ENCODE data around the gene COASY. TPM values are rescaled to one million over a fixed set of nuclear protein-coding genes. Genes with fewer than 3 reads are reported as not detected.
A peak's percentile ranks its signal among the peaks of the same experiment; 100 is the strongest.

The COASY gene
- total and polyA plus RNA-seq, 2 experiments from 2014 or later: 60.1 to 72.1 TPM

GRCh38 chr17:42565523-42566214, 3.7 kb downstream of the COASY start (continued):
- TF ChIP-seq JUNB (IDR thresholded peaks at IDR 0.05; ENCODE audit: unreplicated experiment) (no peak), NANOG (IDR thresholded peaks at IDR 0.05; ENCODE audit: borderline replicate concordance) (no peak), CTCF (conservative IDR thresholded peaks at IDR 0.05; ENCODE audit: low read depth in 2 of 2) (no peak), POLR2AphosphoS5 (IDR thresholded peaks at IDR 0.05; ENCODE audit: low read depth) (no peak)

- peaks cover 27% of the 10 kb centered on the region for H3K79me2 ChIP-seq (replicated peaks; ENCODE audit: insufficient read depth)
- H3K36me3 Mint-ChIP-seq (ENCODE audit: low read depth): peaks cover 62% of the 10 kb centered on the region
- no peak overlapping the region for H2AFZ ChIP-seq
- H3K9me2 ChIP-seq (ENCODE audit: insufficient read depth): no peaks in the 10 kb centered on the region
- peak overlapping the region; percentile 97 for H3K4me3 Mint-ChIP-seq
- H3K27me3 Mint-ChIP-seq (ENCODE audit: insufficient read depth, low read depth, poor library complexity): peaks cover 11% of the 10 kb centered on the region
- H4K20me1 ChIP-seq (replicated peaks; ENCODE audit: insufficient read depth): no peaks in the 10 kb centered on the region; the same call in 1 of the 2 replicates
- H3K27ac Mint-ChIP-seq: peak overlapping the region; percentile 84
- peaks cover 24% of the 10 kb centered on the region for H3K4me1 Mint-ChIP-seq
- no peak for ATAC-seq
- peaks cover 42% of the 10 kb centered on the region for H3F3A ChIP-seq (replicated peaks; ENCODE audit: low read depth)
- no peak for DNase-seq (ENCODE audit: low spot score)
- peaks cover 19% of the 10 kb centered on the region for H3K4me1 ChIP-seq (ENCODE audit: insufficient read depth)
- peak overlapping the region; percentile 86 for H3K27ac ChIP-seq (ENCODE audit: low read depth)
- peaks cover 11% of the 10 kb centered on the region; the same call in 1 of the 2 replicates for H3K36me3 ChIP-seq (ENCODE audit: insufficient read depth)
- H3K27me3 ChIP-seq (ENCODE audit: insufficient read depth): no peaks in the 10 kb centered on the region
- no peaks in the 10 kb centered on the region for H3K9me3 Mint-ChIP-seq
- peak overlapping the region; percentile 88 for H3K4me3 ChIP-seq
- peak overlapping the region; percentile 93 for H3K4me2 ChIP-seq
- TF ChIP-seq EZH2 (IDR thresholded peaks at IDR 0.05; ENCODE audit: low read depth, unreplicated experiment) (no peak), ETS1 (IDR thresholded peaks at IDR 0.05) (no peak), STAT1 (IDR thresholded peaks at IDR 0.05; ENCODE audit: unreplicated experiment) (no peak), REST (IDR thresholded peaks at IDR 0.05; ENCODE audit: unreplicated experiment) (no peak), CTCF (conservative IDR thresholded peaks at IDR 0.05; ENCODE audit: low read depth in 2 of 2) (no peak), CREB1 (CRISPR knock-in tag; IDR thresholded peaks at IDR 0.05; ENCODE audit: low read depth) (no peak)
Observed at GRCh38 chr17:42566215-42566882, 4.4 kb downstream of the COASY start.

Measured in GM23338 (cell line).